SU-DHL-6 (cell line): ENCODE data around the gene P2RX3.

Experiments used
- H2AFZ ChIP-seq: fragments of 200-600 bp; sonication (generic); 2 replicates; pipeline ENCODE4 v1.6.1; 2014; ENCODE audit warnings: low read depth, mild to moderate bottlenecking, moderate library complexity, mixed read lengths, antibody characterized with exemption, low read length; ENCODE audit not compliant: severe bottlenecking
- H3F3A ChIP-seq: fragments of 200-600 bp; shearing (Covaris generic); 2 replicates; pipeline ENCODE4 v1.6.0; 2016; ENCODE audit warnings: antibody characterized with exemption, mild to moderate bottlenecking; ENCODE audit not compliant: insufficient read depth
- H3K27ac ChIP-seq: fragments of 200-600 bp; sonication (generic); 2 replicates; pipeline ENCODE4 v1.5.1; 2016; ENCODE audit warnings: low read depth, mild to moderate bottlenecking, low read length, moderate library complexity, mixed read lengths
- H3K27me3 ChIP-seq: fragments of 200-600 bp; sonication (generic), shearing (Covaris generic); 2 replicates; pipeline ENCODE4 v1.6.0; 2014; ENCODE audit warnings: mild to moderate bottlenecking, low read length
- H3K36me3 ChIP-seq: fragments of 200-600 bp; sonication (generic); 2 replicates; pipeline ENCODE4 v1.6.1; 2014; ENCODE audit warnings: mild to moderate bottlenecking, low read length, mixed read lengths
- H3K4me2 ChIP-seq: fragments of 300-600, 200-600 bp; shearing (Covaris generic), sonication (generic); 2 replicates; pipeline ENCODE4 v1.6.0; 2014; ENCODE audit warnings: low read length, low read depth, mild to moderate bottlenecking; ENCODE audit not compliant: poor library complexity, severe bottlenecking
- H3K4me3 ChIP-seq: fragments of 200-600 bp; sonication (generic); 2 replicates; pipeline ENCODE4 v1.5.1; 2014; ENCODE audit warnings: antibody characterized with exemption, low read length, mild to moderate bottlenecking, mixed read lengths; ENCODE audit not compliant: insufficient read depth, poor library complexity, severe bottlenecking
- H3K79me2 ChIP-seq: fragments of 200-600 bp; sonication (generic); 2 replicates; pipeline ENCODE4 v1.6.1; 2014; ENCODE audit warnings: mild to moderate bottlenecking, low read length, moderate library complexity; ENCODE audit not compliant: insufficient read depth
- H3K9ac ChIP-seq: fragments of 200-600 bp; sonication (generic); 2 replicates; pipeline ENCODE4 v1.7.0; 2014; ENCODE audit warnings: mild to moderate bottlenecking, low read length
- H3K9me2 ChIP-seq: fragments of 200-600 bp; sonication (generic); replicated peaks from 2 replicates; pipeline ENCODE4 v1.6.1; 2014; ENCODE audit warnings: low read length; ENCODE audit not compliant: insufficient read depth
- H3K9me3 ChIP-seq: fragments of 200-600 bp; sonication (generic); 2 replicates; pipeline ENCODE4 v1.6.1; 2014; ENCODE audit warnings: low read length, mixed read lengths; ENCODE audit not compliant: insufficient read depth
- H4K20me1 ChIP-seq: fragments of 200-600 bp; sonication (generic); 2 replicates; pipeline ENCODE4 v1.6.1; 2014; ENCODE audit warnings: low read depth, mild to moderate bottlenecking, antibody characterized with exemption, low read length, moderate library complexity, mixed read lengths
- CTCF ChIP-seq: fragments of 200-600 bp; sonication (generic); IDR thresholded peaks from one replicate; pipeline ENCODE4 v1.5.1; 2017; ENCODE audit warnings: antibody characterized with exemption, mild to moderate bottlenecking, low read length, moderate library complexity; ENCODE audit not compliant: insufficient read depth, poor library complexity, severe bottlenecking
- EZH2phosphoT487 ChIP-seq: fragments of 200-600 bp; sonication (generic), shearing (Covaris generic); conservative IDR thresholded peaks from 2 replicates; pipeline ENCODE4 v1.6.1; 2018; ENCODE audit warnings: mild to moderate bottlenecking, antibody characterized with exemption, low read length, moderate library complexity, mixed read lengths

The P2RX3 gene

GRCh38 chr11:57380975-57381374, 42.8 kb downstream of the P2RX3 start, which contains the start of gene PRG3:
PRG3 (minus strand) TSS chr11:57381150; CDS start chr11:57380708, 442 bp downstream.
- Histone ChIP-seq H3K4me2 (no peak within 1 kb of the TSS), H3K27me3 (no peaks in the 10 kb centered on the region), H2AFZ (no peak within 1 kb of the TSS), H4K20me1 (no peaks in the 10 kb centered on the region), H3K9me2 (no peaks in the 10 kb centered on the region), H3K79me2 (no peaks in the 10 kb centered on the region), H3K27ac (no peak within 1 kb of the TSS), H3K36me3 (no peaks in the 10 kb centered on the region), H3K4me3 (no peak within 1 kb of the TSS), H3F3A (no peaks in the 10 kb centered on the region), H3K9me3 (no peaks in the 10 kb centered on the region), H3K9ac (no peak within 1 kb of the TSS)
- no peak for TF ChIP-seq EZH2phosphoT487
- no peak for TF ChIP-seq CTCF

GRCh38 chr11:57386178-57386940, 48.2 kb downstream of the P2RX3 start:
- Histone ChIP-seq H3K27ac (no peak overlapping the region), H3K36me3 (no peaks in the 10 kb centered on the region), H3F3A (no peaks in the 10 kb centered on the region), H3K79me2 (no peaks in the 10 kb centered on the region), H2AFZ (no peak overlapping the region), H4K20me1 (no peaks in the 10 kb centered on the region), H3K9ac (no peak overlapping the region), H3K4me2 (no peak overlapping the region), H3K4me3 (no peak overlapping the region), H3K9me2 (no peaks in the 10 kb centered on the region), H3K9me3 (no peaks in the 10 kb centered on the region), H3K27me3 (no peaks in the 10 kb centered on the region)
- TF ChIP-seq CTCF (no peak), EZH2phosphoT487 (no peak)

- Histone ChIP-seq H3K9ac (no peak overlapping the region), H2AFZ (no peak overlapping the region), H3K9me3 (no peaks in the 10 kb centered on the region), H3K9me2 (no peaks in the 10 kb centered on the region), H3K4me2 (no peak overlapping the region), H3F3A (no peaks in the 10 kb centered on the region), H3K36me3 (no peaks in the 10 kb centered on the region), H3K27ac (no peak overlapping the region), H3K27me3 (no peaks in the 10 kb centered on the region), H3K4me3 (no peak overlapping the region), H4K20me1 (no peaks in the 10 kb centered on the region), H3K79me2 (no peaks in the 10 kb centered on the region)
- TF ChIP-seq EZH2phosphoT487 = no peak
- TF ChIP-seq CTCF = no peak
Measured at GRCh38 chr11:57387289-57388030, 49.3 kb downstream of the P2RX3 start.
